Prostate gland (tissue), 2 donors: ENCODE results near the gene ABCB11.

Experiments
- CTCF ChIP-seq, 4 experiments: fragments of 200-600 bp in 2 of 4; fragments of 450-650 bp in 2 of 4; sonication (generic) in 2 of 4; IDR thresholded peaks; 1 replicate in 3 of 4; 2 replicates in 1 of 4; pipeline ENCODE4 v1.5.1; 2016 to 2019; ENCODE audit warnings: antibody characterized with exemption in 4 of 4, mild to moderate bottlenecking in 2 of 4, moderate library complexity in 2 of 4
- POLR2A ChIP-seq: fragments of 450-650 bp; IDR thresholded peaks from one replicate; pipeline ENCODE4 v1.6.1; 2016; ENCODE audit warnings: antibody characterized with exemption, mild to moderate bottlenecking
- POLR2AphosphoS5 ChIP-seq: sonication (generic); formaldehyde crosslinking; IDR thresholded peaks from one replicate; pipeline ENCODE4 v1.6.1; 2017; ENCODE audit warnings: antibody characterized with exemption

- TF ChIP-seq CTCF (IDR thresholded peaks at IDR 0.05) = no peak
- TF ChIP-seq POLR2AphosphoS5 = no peak
- no peak for TF ChIP-seq POLR2A
These were observed 21.1 kb downstream of the ABCB11 start for GRCh38 chr2:169009865-169010579.
